GM19372 (cell line): ENCODE data around the gene BCL2L2.
"Not testable (repeated sequence)": the region's sequence is repeated elsewhere in the genome, so short reads cannot be mapped to it uniquely, and the experiment has no call there.

Experiments
- ATAC-seq: cut with Tn5 transposase; IDR thresholded peaks from one replicate; pipeline ENCODE4 v1.9.1; 2021; ENCODE audit warnings: mild to moderate bottlenecking, low read depth, moderate library complexity; ENCODE audit not compliant: unreplicated experiment

The BCL2L2 gene, protein sequence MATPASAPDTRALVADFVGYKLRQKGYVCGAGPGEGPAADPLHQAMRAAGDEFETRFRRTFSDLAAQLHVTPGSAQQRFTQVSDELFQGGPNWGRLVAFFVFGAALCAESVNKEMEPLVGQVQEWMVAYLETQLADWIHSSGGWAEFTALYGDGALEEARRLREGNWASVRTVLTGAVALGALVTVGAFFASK

DNA sequence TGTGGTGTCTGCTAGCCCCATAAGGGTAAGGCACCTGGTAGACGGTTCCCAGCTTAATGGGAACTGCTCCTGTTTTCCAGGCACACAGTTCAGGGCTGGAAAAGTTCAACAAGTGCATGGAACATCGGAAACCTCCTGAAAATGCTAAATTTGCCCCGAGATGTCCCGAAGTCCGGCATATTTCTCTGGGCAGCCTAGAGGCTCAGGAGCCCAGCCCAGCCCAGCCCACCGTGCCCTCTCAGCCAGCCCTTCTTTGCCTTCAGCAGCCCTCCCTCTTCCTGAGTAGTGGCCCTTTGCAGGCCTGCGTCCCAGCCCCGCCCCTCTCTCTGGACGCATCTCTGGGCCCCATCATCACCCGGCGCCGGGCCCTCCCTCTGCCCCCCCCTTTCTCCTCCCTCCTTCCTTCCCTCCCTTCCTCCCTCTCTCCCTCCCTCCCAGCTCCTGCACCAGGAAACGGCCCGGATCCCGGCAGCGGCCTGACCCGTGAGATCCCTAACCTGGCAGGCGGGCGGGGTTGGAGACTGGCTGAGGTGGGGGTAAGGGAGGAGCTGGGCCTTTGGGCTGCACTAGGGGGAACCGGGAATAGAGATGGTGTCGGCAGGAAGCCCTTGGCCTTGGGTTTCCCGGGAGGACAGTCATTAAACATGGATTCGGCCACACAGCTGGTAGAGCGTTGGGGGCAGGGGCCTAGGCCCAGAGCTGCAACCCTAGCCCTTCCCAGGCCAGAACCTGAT lies at the start of gene BCL2L2:
TSS of gene BCL2L2 (plus strand) at position 422 of the 734 bp plus-strand sequence. CDS start 935 bp downstream, outside the sequence.
- no peak for ATAC-seq

DNA sequence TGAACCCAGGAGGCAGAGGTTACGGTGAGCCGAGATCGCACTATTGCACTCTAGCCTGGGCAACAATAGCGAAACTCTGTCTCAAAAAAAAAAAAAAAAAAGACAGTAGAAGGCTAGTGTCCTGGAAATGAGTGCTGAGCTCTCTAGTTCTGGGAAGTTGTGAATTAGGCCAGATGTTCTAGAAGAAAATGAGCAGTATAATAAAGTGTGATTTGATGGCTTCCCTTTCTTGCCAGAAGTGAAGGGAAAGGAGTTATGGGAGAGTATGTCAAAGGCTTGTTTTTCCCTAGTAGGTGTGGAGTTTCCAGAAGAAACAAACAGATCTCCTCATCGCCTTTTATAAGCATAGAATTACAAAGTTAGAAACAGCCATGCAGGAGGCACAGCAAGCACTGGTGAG lies 48.4 kb upstream of the BCL2L2 start:
- no peak for ATAC-seq

DNA sequence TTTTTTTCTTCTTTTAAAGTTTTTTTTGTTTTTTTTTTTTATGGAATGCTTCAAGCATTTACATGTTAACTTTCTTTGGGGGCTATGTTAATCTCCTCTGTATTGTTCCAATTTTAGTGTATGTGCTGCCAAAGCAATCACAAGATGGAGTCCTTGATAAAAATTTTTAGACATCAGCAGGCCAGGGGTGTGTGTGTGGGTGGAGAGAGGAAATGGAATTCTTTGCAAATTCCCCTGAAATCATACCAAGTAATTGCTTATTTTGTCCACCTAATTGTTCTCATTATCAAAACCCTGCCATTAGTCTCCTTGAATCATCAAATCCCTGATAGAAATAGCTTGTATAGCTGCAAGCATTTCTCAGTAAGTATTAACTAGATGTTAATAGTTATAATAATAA lies 47.2 kb upstream of the BCL2L2 start:
- no peak for ATAC-seq

DNA sequence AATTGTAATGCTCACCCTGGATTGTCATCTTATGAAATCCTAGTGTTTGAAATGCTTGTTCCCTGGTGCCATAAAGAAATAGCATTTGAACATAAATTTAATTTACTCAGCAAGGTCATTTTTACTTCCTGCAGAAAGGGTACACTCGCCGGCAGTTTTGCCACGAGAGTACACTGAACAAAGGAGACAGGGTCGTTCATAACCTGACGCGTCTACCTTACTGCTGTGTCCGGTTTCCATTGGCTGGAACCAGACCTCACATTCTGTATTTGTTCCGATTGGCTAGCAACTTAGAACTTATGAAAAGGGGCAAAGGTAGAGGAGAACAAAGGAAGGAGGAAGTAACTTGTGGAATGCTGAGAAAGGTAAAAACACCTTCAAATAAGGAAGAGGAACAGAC lies 45.8 kb upstream of the BCL2L2 start:
- not testable (repeated sequence) for ATAC-seq

DNA sequence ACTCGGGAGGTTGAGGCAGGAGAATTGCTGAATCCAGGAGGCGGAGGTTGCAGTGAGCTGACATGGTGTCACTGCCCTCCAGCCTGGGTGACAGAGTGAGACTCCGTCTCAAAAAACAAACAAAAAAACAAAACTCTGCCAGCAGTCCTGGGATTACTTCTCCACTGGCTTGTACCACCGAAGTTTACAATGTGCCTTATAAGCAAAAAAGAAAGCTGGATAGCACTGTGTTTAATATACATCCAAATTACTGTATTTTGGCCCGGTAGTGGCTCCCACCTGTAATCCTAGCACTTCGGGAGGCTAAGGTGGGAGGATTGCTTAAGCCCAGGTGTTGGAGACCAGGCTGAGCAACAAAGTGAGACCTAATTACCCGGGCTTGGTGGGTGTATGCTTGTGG lies 37.4 kb upstream of the BCL2L2 start:
- no peak for ATAC-seq

DNA sequence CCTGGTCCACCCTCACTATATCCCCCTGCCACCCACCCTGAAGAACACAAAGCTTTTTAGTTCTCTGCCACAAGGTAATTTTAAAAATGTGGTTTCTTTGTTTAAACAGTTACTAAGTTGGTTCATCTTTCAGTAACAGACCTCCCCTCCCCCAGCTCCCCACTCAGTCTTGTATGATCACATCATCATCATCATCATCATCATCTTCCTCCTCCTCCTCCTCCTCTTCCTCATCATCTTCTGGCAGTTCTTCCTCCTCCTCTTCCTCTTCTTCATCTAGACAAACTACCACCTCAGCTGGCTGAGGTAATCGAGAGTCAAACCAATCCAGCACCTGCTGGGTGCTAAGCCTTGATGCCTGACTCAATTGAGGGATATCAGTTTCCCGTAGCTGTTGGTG lies 31.2 kb upstream of the BCL2L2 start:
- no peak for ATAC-seq

DNA sequence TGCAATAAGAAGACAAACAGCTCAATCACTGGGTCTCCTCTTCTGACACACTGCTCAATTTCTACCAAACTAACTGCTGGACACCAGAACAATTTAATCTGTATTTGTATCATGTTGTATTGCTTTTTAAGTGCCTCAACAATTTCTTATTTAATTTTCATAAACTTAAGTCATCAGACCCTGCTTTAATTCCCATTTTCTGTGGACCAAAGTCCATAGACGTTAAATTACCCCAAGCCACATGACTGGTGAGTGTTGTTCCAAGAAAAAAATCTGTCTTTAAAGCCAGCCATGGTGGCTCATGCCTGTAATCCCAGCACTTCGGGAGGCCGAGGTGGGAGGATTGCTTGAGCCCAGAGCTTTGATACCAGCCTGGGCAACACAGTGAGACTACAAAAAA lies 29.4 kb upstream of the BCL2L2 start:
- no peak for ATAC-seq

DNA sequence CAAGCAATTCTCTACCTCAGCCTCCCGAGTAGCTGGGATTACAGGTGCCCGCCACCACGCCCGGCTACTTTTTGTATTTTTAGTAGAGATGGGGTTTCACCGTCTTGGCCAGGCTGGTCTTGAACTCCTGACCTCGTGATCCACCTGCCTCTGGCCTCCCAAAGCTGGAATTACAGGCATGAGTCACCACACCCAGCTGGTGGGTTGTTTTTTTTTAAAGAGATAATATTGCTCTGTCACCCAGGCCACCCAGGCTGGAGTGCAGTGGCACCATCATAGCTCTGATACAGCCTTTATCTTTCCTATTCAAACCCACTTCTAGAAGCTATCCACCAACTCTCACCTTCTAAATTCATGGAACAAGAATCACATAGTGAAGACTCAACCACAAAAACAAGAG lies 28.7 kb upstream of the BCL2L2 start:
- ATAC-seq, result not testable (repeated sequence)

DNA sequence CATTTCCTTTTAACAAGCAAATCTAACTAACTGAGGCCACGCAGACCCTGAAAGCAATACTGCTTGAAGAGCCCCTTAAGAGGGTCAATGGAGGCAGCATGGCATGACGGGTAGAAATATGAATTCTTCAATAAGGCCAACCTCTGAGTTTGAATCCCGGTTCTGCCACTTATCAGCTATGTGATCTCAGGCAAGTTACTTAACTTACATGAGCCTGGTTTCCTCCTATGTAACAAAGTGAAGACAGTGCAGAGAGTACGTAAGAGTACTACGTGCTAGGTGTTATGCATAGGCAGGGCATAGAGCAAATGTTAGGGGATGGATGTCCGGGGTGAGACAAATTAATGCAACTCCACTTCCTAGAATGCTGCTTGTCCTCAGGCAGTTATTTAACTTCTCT lies 25.4 kb upstream of the BCL2L2 start:
- no peak for ATAC-seq

- no peak for ATAC-seq
These were observed 21.7 kb upstream of the BCL2L2 start for GRCh38 chr14:23284654-23285529.

GRCh38 chr14:23285530-23286019 lies 21.1 kb upstream of the BCL2L2 start:
- ATAC-seq, result peak; percentile 23

DNA sequence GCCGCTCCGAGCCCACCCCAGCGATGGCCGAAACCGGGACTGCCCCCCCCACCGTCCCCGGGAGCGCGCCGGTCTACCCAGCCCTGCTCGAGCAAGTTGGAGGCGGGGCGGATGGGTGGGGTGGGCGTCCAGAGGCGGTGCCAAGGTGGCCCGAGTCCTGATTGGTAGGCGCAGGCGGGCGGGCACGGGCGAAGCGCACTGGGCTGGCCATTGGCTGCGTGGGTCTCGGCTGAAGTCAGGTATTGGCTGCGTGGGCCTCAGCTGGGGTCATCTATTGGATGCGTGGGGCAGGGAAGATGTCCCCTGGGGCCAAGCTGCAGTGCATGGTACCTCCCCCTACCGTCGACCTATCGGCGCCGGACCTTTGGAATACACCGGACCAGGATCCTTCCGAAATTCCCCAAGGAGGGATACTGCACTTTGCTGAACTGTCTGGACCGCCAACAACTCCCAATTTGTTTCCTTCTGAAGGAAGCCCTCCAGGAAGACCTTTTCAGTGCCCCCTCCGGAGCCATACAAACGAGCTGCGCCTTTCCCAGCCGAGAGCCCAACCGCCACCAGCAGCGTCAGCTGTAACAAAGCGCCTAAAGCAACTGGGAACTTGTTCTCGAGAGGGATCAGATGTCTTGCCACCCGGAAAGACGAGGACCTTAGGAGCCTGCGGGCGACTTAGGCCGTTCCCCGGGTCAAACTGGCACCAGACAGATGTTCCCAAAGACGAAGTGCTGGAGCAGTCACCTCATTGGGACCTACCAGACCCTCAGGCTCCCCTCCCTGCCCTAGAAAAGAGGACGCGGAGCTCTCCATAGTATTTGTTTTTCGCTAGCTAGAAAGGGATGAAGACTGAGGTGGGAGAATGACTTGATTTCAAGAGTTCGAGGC lies 20.4 kb upstream of the BCL2L2 start, which contains the start of gene HOMEZ:
TSS of gene HOMEZ (minus strand) at position 113 of the 882 bp plus-strand sequence. CDS start 180 bp downstream, outside the sequence.
- peak; percentile 98 for ATAC-seq

GRCh38 chr14:23286902-23287479 lies 19.6 kb upstream of the BCL2L2 start:
- no peak for ATAC-seq

DNA sequence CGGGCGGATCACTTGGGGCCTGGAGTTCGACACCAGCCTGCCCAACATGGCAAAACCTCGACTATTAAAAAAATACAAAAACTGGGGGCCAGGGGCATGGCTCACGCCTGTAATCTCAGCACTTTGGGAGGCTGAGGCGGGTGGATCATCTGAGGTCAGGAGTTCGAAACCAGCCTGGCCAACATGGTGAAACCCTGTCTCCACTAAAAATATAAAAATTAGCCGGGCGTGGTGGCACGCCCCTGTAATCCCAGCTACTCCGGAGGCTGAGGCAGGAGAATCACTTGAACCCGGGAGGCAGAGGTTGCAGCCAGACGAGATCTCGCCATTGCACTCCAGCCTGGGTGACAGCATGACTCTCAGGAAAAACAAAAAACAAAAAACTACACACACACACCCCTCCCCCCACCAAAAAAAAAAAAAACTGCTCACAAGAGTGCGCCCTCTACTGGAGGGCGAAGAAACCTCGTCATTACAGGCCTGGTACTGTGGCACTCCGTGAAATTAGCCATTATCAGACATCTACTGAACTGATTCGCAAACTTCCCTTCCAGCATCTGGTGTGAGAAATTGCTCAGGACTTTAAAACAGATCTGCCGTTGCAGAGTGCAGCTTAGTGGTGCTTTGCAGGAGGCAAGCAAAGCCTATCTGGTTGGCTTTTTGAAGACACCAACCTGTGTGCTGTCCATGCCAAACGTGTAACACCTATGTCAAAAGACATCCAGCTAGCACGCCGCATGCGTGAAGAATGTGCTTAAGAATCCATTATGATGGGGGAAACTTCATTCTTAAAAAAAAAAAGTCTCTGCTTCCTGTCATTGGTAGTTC lies 11.7 kb upstream of the BCL2L2 start:
- no peak for ATAC-seq

GRCh38 chr14:23296012-23296777 lies 10.4 kb upstream of the BCL2L2 start:
- no peak for ATAC-seq

GRCh38 chr14:23297096-23297495 lies 9.5 kb upstream of the BCL2L2 start:
- no peak for ATAC-seq

DNA sequence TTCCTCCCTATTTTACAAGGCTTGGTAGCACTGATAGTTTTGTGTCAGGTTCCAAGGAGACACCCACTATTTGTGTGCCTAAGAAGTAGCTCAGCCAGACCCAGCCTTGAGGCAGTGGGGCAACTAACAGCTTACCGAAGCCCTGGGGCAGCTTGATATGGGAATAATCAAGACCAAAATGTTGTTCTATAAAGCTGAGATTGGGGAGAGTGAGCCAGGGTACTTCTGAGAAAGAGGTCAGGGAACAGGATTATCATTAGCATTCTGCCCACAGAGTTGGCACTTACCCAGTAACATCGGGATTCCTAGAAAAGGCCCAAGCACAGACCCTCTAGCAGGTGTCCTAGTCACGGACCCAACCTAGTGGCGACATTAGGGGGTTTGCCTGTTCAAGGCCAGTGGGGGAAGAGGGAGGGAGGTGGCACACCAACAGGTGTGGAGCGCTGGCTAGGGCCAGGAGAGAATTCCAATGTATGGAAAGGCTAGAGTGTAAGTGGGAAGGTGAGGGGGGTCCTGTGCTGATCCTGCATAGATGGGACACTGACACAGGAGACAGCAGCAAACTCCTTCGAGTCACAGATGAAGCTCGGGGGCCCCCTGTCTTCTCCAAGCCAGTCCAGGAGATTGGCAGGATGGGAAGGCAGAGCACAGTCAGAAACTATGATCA lies 8.9 kb upstream of the BCL2L2 start:
- no peak for ATAC-seq
